Endodermal cell (in vitro differentiated cells): ENCODE measurements around the gene EGFR. TPM values are rescaled to one million over a fixed set of nuclear protein-coding genes. Genes with fewer than 3 reads are reported as not detected.

Source experiments
- DNase-seq: peaks from one replicate; pipeline ENCODE4 v3.0.0-alpha.2; 2017
- H3K27ac ChIP-seq: 2 replicates; pipeline ENCODE4 v1.5.1; 2013; ENCODE audit warnings: mild to moderate bottlenecking, low read depth, low read length, moderate library complexity
- H3K27me3 ChIP-seq: 2 replicates; pipeline ENCODE4 v1.6.1; 2013; ENCODE audit warnings: mild to moderate bottlenecking, low read length, moderate library complexity; ENCODE audit not compliant: insufficient read depth, control insufficient read depth, poor library complexity, severe bottlenecking
- H3K36me3 ChIP-seq: 2 replicates; pipeline ENCODE4 v1.7.0; 2013; ENCODE audit warnings: mild to moderate bottlenecking, low read length, moderate library complexity; ENCODE audit not compliant: control insufficient read depth, insufficient read depth
- H3K4me1 ChIP-seq: one replicate; pipeline ENCODE4 v1.7.0; 2013; ENCODE audit warnings: low read length; ENCODE audit not compliant: control insufficient read depth, insufficient read depth
- H3K4me3 ChIP-seq: 2 replicates; pipeline ENCODE4 v1.5.1; 2013; ENCODE audit warnings: mild to moderate bottlenecking, low read length, moderate library complexity
- H3K9ac ChIP-seq: 2 replicates; pipeline ENCODE4 v1.6.1; 2013; ENCODE audit warnings: mild to moderate bottlenecking, low read length, moderate library complexity; ENCODE audit not compliant: poor library complexity, severe bottlenecking; ENCODE audit errors: extremely low read depth
- H3K9me3 ChIP-seq: 2 replicates; pipeline ENCODE4 v1.6.1; 2013; ENCODE audit warnings: mild to moderate bottlenecking, low read length, moderate library complexity; ENCODE audit not compliant: control insufficient read depth
- H3K27ac Mint-ChIP-seq: 2 replicates; pipeline ENCODE4 v1.8.0; 2020; ENCODE audit warnings: mixed read lengths
- H3K27me3 Mint-ChIP-seq: 2 replicates; pipeline ENCODE4 v1.8.0; 2021; ENCODE audit warnings: mild to moderate bottlenecking, mixed read lengths; ENCODE audit not compliant: insufficient read depth
- H3K36me3 Mint-ChIP-seq: 2 replicates; pipeline ENCODE4 v1.8.0; 2020; ENCODE audit warnings: low read depth, mixed read lengths
- H3K4me1 Mint-ChIP-seq: 2 replicates; pipeline ENCODE4 v1.8.0; 2020; ENCODE audit warnings: mixed read lengths
- H3K4me3 Mint-ChIP-seq: 2 replicates; pipeline ENCODE4 v1.8.0; 2020; ENCODE audit warnings: mild to moderate bottlenecking, moderate library complexity, mixed read lengths
- H3K9me3 Mint-ChIP-seq: 2 replicates; pipeline ENCODE4 v1.8.0; 2020; ENCODE audit warnings: mild to moderate bottlenecking, mixed read lengths
- WGBS, 2 experiments: methylation state at CpG; one replicate each; pipeline versions ENCODE4 v1.1.5 to v1.1.7; 2013; ENCODE audit warnings: missing lambda C conversion rate in 2 of 2, mixed read lengths in 1 of 2; ENCODE audit not compliant: insufficient coverage in 1 of 2, insufficient read length in 1 of 2; 5-methylcytosine and 5-hydroxymethylcytosine counted together
- total RNA-seq, 2 donors: library from RNA; stranded (reverse); fragmentation: NEBNext Ultra II Directional in 1 of 2; extraction: Animal tissue kit (Norgen Biotek cat#: 25700) in 1 of 2; gene quantifications; 2 replicates in 1 of 2; 3 replicates in 1 of 2; pipeline ENCODE4 v1.2.1, GENCODE V29; 2021
- TF ChIP-seq, protein P1 (sequence below): fragments of 200-600 bp; sonication (generic); conservative IDR thresholded peaks from 2 replicates; pipeline ENCODE4 v1.5.0; 2021; ENCODE audit warnings: antibody characterized with exemption, mild to moderate bottlenecking

Gene EGFR
- total RNA-seq, 2 donors from 2014 or later, result 5.0 to 5.8 TPM

DNA sequence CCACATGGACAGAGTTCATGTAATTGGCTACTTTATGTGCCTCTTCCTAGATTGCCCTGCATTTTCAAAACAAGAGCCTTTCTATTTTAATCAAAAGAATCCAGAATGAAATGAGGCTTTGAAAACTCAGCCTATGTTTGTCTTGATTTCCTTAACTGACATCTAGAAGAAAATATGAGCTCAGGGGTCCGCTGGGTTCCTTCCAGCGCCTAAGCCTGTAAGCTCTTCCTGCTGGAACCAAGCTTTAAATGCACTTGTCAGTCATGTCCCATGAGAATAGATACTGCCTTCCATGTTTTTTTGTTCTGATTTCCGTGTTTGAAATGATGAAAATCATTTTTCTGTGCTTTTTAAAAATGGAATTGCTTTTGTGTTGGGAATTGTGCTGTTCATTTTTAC is 74.2 kb downstream of the EGFR start:
- TF ChIP-seq, protein P1, sequence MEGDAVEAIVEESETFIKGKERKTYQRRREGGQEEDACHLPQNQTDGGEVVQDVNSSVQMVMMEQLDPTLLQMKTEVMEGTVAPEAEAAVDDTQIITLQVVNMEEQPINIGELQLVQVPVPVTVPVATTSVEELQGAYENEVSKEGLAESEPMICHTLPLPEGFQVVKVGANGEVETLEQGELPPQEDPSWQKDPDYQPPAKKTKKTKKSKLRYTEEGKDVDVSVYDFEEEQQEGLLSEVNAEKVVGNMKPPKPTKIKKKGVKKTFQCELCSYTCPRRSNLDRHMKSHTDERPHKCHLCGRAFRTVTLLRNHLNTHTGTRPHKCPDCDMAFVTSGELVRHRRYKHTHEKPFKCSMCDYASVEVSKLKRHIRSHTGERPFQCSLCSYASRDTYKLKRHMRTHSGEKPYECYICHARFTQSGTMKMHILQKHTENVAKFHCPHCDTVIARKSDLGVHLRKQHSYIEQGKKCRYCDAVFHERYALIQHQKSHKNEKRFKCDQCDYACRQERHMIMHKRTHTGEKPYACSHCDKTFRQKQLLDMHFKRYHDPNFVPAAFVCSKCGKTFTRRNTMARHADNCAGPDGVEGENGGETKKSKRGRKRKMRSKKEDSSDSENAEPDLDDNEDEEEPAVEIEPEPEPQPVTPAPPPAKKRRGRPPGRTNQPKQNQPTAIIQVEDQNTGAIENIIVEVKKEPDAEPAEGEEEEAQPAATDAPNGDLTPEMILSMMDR, result no peak
- H3K9me3 ChIP-seq, result no peaks in the 10 kb centered on the region
- DNase-seq, result no peak
- Mint-ChIP-seq H3K36me3 (no peaks in the 10 kb centered on the region), H3K27ac (no peak overlapping the region), H3K27me3 (no peaks in the 10 kb centered on the region), H3K4me1 (no peaks in the 10 kb centered on the region), H3K4me3 (no peak overlapping the region), H3K9me3 (no peaks in the 10 kb centered on the region)
- no peak overlapping the region for H3K27ac ChIP-seq
- no peaks in the 10 kb centered on the region for H3K27me3 ChIP-seq
- H3K36me3 ChIP-seq, result no peaks in the 10 kb centered on the region
- H3K4me1 ChIP-seq, result no peaks in the 10 kb centered on the region
- WGBS, 2 experiments, result 94 to 97% methylated on average over 3 of the region's 3 CpGs
- H3K4me3 ChIP-seq, result no peak overlapping the region
- no peak overlapping the region for H3K9ac ChIP-seq

DNA sequence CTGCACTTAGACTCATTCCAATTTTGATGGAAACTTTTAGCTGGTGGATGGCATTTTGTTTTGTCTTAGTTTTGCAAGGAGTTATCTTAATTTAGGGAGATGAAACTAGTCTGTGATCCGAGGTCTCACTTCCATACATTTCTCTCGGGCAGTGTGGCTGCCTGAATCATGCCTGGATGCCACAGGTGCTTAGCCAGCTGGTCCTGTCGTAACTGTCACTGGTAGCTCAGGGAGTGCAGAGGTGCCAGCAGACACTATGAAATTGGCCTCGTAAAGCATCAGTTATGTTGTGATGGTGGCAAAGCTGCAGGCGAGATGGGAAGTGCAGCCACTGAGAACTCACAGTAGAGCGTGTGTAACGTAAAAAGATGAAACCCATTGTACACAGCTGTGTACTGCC is 74.9 kb downstream of the EGFR start:
- Mint-ChIP-seq H3K27me3 (no peaks in the 10 kb centered on the region), H3K27ac (no peak overlapping the region), H3K4me3 (no peak overlapping the region), H3K4me1 (peaks cover 2% of the 10 kb centered on the region), H3K36me3 (no peaks in the 10 kb centered on the region), H3K9me3 (no peaks in the 10 kb centered on the region)
- no peaks in the 10 kb centered on the region for H3K36me3 ChIP-seq
- no peak overlapping the region for H3K9ac ChIP-seq
- H3K4me3 ChIP-seq, result no peak overlapping the region
- no peak overlapping the region for H3K27ac ChIP-seq
- TF ChIP-seq, protein P1, result no peak
- no peaks in the 10 kb centered on the region for H3K27me3 ChIP-seq
- 94 to 100% methylated on average over 1 to 7 of the region's 7 CpGs for WGBS, 2 experiments
- no peaks in the 10 kb centered on the region for H3K4me1 ChIP-seq
- DNase-seq, result no peak
- no peaks in the 10 kb centered on the region for H3K9me3 ChIP-seq

DNA sequence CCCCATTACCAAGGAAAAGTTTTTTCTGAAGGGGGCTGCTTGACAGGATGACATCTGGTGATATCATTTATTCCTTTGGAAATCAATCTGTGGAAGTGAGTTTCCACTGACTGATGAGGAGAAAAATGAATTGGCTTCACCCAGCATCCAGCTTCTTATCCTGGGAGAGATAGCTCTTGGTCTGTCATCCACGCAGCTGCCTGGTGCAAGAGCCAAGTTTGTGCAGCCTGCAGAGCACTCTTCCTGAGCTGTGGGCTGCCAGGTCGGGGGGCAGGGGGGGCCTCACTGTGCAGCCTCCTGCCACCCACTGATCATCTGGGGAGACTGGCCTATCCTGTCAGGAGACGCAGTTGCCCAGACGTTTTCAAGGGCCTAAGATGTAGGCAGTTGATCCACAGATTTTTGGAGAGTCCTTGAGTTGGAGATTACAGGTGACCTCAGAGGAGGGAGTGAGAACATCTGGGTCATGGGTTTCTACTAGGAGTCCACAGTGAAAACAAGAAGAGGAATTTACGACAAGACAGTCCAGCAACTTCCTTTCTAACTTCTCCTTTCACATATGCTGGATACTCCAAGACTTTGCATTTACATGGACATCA is 75.4 kb downstream of the EGFR start:
- Mint-ChIP-seq H3K4me1 (peaks cover 7% of the 10 kb centered on the region), H3K4me3 (no peak overlapping the region), H3K9me3 (no peaks in the 10 kb centered on the region), H3K27ac (no peak overlapping the region), H3K27me3 (no peaks in the 10 kb centered on the region), H3K36me3 (no peaks in the 10 kb centered on the region)
- no peak overlapping the region for H3K9ac ChIP-seq
- H3K4me1 ChIP-seq, result no peaks in the 10 kb centered on the region
- H3K4me3 ChIP-seq, result no peak overlapping the region
- no peaks in the 10 kb centered on the region for H3K27me3 ChIP-seq
- H3K9me3 ChIP-seq, result no peaks in the 10 kb centered on the region
- no peak for DNase-seq
- no peaks in the 10 kb centered on the region for H3K36me3 ChIP-seq
- TF ChIP-seq, protein P1, result no peak
- H3K27ac ChIP-seq, result no peak overlapping the region
- WGBS, 2 experiments, result 91% methylated on average over 3 to 5 of the region's 5 CpGs
